ENCODE data around the gene ATPAF2. TPM values are rescaled to one million over a fixed set of nuclear protein-coding genes. Genes with fewer than 3 reads are reported as not detected.

Gene ATPAF2
- total RNA-seq, 1 donor from 2014 or later = 18.4 TPM

GRCh38 chr17:18011286-18011685 is 27.7 kb downstream of the ATPAF2 start:
- Mint-ChIP-seq H3K9me3 (ENCODE audit: low read depth) (no peaks in the 10 kb centered on the region), H3K27me3 (ENCODE audit: low read depth) (no peaks in the 10 kb centered on the region), H3K36me3 (ENCODE audit: low read depth) (peaks cover 14% of the 10 kb centered on the region), H3K4me1 (ENCODE audit: low read depth) (peaks cover 10% of the 10 kb centered on the region), H3K27ac (ENCODE audit: unreplicated experiment) (no peak overlapping the region), H3K4me3 (ENCODE audit: unreplicated experiment) (no peak overlapping the region)
- TF ChIP-seq CTCF (IDR thresholded peaks at IDR 0.05) = no peak
- DNase-seq (ENCODE audit: low spot score) = peak; percentile 57

- no peak for TF ChIP-seq CTCF (IDR thresholded peaks at IDR 0.05)
- Mint-ChIP-seq H3K36me3 (ENCODE audit: low read depth) (peaks cover 8% of the 10 kb centered on the region), H3K9me3 (ENCODE audit: low read depth) (no peaks in the 10 kb centered on the region), H3K4me1 (ENCODE audit: low read depth) (peaks cover 10% of the 10 kb centered on the region), H3K4me3 (ENCODE audit: unreplicated experiment) (no peak overlapping the region), H3K27ac (ENCODE audit: unreplicated experiment) (no peak overlapping the region), H3K27me3 (ENCODE audit: low read depth) (no peaks in the 10 kb centered on the region)
- no peak for DNase-seq (ENCODE audit: low spot score)
These were observed 29.2 kb downstream of the ATPAF2 start for GRCh38 chr17:18009609-18010420.

- Mint-ChIP-seq H3K4me3 (ENCODE audit: unreplicated experiment) (no peak overlapping the region), H3K4me1 (ENCODE audit: low read depth) (peaks cover 10% of the 10 kb centered on the region), H3K27me3 (ENCODE audit: low read depth) (no peaks in the 10 kb centered on the region), H3K9me3 (ENCODE audit: low read depth) (no peaks in the 10 kb centered on the region), H3K36me3 (ENCODE audit: low read depth) (peaks cover 8% of the 10 kb centered on the region), H3K27ac (ENCODE audit: unreplicated experiment) (peak overlapping the region; percentile 89)
- TF ChIP-seq CTCF (IDR thresholded peaks at IDR 0.05) = no peak
- no peak for DNase-seq (ENCODE audit: low spot score)
These were observed 30.3 kb downstream of the ATPAF2 start for GRCh38 chr17:18008496-18009268.

- no peak for DNase-seq (ENCODE audit: low spot score)
- no peak overlapping the region for H3K27ac Mint-ChIP-seq (ENCODE audit: unreplicated experiment)
These were observed 32.3 kb downstream of the ATPAF2 start for GRCh38 chr17:18006495-18007239.

More at GRCh38 chr17:18006495-18007239, 32.3 kb downstream of the ATPAF2 start:
- peaks cover 6% of the 10 kb centered on the region for H3K36me3 Mint-ChIP-seq (ENCODE audit: low read depth)
- peaks cover 10% of the 10 kb centered on the region for H3K4me1 Mint-ChIP-seq (ENCODE audit: low read depth)
- TF ChIP-seq CTCF (IDR thresholded peaks at IDR 0.05) = no peak
- H3K9me3 Mint-ChIP-seq (ENCODE audit: low read depth) = no peaks in the 10 kb centered on the region
- H3K27me3 Mint-ChIP-seq (ENCODE audit: low read depth) = no peaks in the 10 kb centered on the region
- no peak overlapping the region for H3K4me3 Mint-ChIP-seq (ENCODE audit: unreplicated experiment)
